GM12891 (cell line): ENCODE results near the gene PRR19.

ENCODE experiments used
- PAX5 ChIP-seq: IDR thresholded peaks from 2 replicates; pipeline ENCODE4 v1.6.1; 2011; ENCODE audit warnings: low read length, moderate library complexity, mild to moderate bottlenecking; ENCODE audit not compliant: insufficient read depth, severe bottlenecking
- POLR2A ChIP-seq: IDR thresholded peaks from 2 replicates; pipeline ENCODE4 v1.6.1; 2011; ENCODE audit warnings: low read depth, low read length, control low read depth
- POLR2AphosphoS5 ChIP-seq: IDR thresholded peaks from 2 replicates; pipeline ENCODE4 v1.6.1; 2011; ENCODE audit warnings: low read depth, low read length, control low read depth
- POU2F2 ChIP-seq: IDR thresholded peaks from 2 replicates; pipeline ENCODE4 v1.6.1; 2011; ENCODE audit warnings: low read depth, mild to moderate bottlenecking, control low read depth, low read length, moderate library complexity
- SPI1 ChIP-seq: IDR thresholded peaks from 2 replicates; pipeline ENCODE4 v1.6.1; 2011; ENCODE audit warnings: low read depth, low read length, control low read depth
- TAF1 ChIP-seq: IDR thresholded peaks from 2 replicates; pipeline ENCODE4 v1.6.1; 2011; ENCODE audit warnings: low read depth, low read length, control low read depth

DNA sequence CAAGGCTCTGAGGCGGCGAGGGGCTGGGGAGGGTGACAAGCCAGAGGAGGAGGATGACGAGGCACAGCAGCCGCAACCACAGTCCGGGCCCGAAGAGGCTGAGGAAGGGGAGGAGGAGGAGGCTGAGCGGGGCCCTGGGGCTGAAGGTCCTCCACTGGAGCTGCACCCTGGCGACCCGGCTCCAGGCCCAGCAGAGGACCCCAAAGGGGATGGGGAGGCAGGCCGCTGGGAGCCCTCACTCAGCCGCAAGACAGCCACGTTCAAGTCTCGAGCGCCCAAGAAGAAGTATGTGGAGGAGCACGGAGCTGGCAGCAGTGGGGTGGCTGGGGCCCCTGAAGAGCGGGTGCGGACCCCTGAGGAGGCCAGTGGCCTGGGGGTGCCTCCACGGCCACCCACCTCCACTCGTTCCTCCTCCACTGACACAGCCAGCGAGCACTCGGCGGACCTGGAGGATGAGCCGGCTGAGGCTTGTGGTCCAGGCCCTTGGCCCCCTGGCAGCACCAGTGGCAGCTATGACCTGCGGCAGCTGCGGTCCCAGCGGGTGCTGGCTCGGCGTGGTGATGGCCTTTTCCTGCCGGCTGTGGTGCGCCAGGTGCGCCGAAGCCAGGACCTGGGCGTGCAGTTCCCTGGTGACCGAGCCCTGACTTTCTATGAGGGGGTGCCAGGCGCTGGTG is 29.9 kb upstream of the PRR19 start:
- no peak for TF ChIP-seq POLR2A
- TF ChIP-seq POLR2AphosphoS5 = 0 out of 2 replicates have a peak, but pooled peaks have one; percentile 28
- no peak for TF ChIP-seq TAF1
- no peak for TF ChIP-seq SPI1
- no peak for TF ChIP-seq PAX5
- no peak for TF ChIP-seq POU2F2
